ENCODE measurements around the gene PTPRR. TPM values are rescaled to one million over a fixed set of nuclear protein-coding genes. Genes with fewer than 3 reads are reported as not detected.
A peak's percentile ranks its signal among the peaks of the same experiment; 100 is the strongest.

PTPRR gene
- total RNA-seq, 2 donors from 2014 or later, result 0.37 to 0.51 TPM

- H3K27ac ChIP-seq, result no peak overlapping the region
Observed at GRCh38 chr12:70619471-70620152, 300.9 kb downstream of the PTPRR start.

GRCh38 chr12:70618371-70618770 is 302.2 kb downstream of the PTPRR start:
- no peak for DNase-seq (ENCODE audit: low spot score)
- no peak overlapping the region for H3K27ac ChIP-seq

More at GRCh38 chr12:70619471-70620152, 300.9 kb downstream of the PTPRR start:
- Histone ChIP-seq H3K27me3 (no peaks in the 10 kb centered on the region), H3K4me1 (no peaks in the 10 kb centered on the region), H3K36me3 (no peaks in the 10 kb centered on the region), H3K4me3 (no peak overlapping the region), H3K9me3 (no peaks in the 10 kb centered on the region)
- DNase-seq (ENCODE audit: low spot score), result no peak
- TF ChIP-seq CTCF (IDR thresholded peaks at IDR 0.05), result no peak

GRCh38 chr12:70617450-70617849 is 303.1 kb downstream of the PTPRR start:
- no peak overlapping the region for H3K27ac ChIP-seq
- H3K36me3 ChIP-seq, result no peaks in the 10 kb centered on the region
- H3K27me3 ChIP-seq, result no peaks in the 10 kb centered on the region
- DNase-seq (ENCODE audit: low spot score), result no peak
- no peak overlapping the region for H3K4me3 ChIP-seq
- no peak for TF ChIP-seq CTCF (IDR thresholded peaks at IDR 0.05)
- no peaks in the 10 kb centered on the region for H3K9me3 ChIP-seq
- no peaks in the 10 kb centered on the region for H3K4me1 ChIP-seq

More at GRCh38 chr12:70618371-70618770, 302.2 kb downstream of the PTPRR start:
- H3K9me3 ChIP-seq, result no peaks in the 10 kb centered on the region
- no peak overlapping the region for H3K4me3 ChIP-seq
- no peaks in the 10 kb centered on the region for H3K36me3 ChIP-seq
- TF ChIP-seq CTCF (IDR thresholded peaks at IDR 0.05), result no peak
- no peaks in the 10 kb centered on the region for H3K4me1 ChIP-seq
- H3K27me3 ChIP-seq, result no peaks in the 10 kb centered on the region

- no peak for TF ChIP-seq CTCF (IDR thresholded peaks at IDR 0.05)
- H3K4me3 ChIP-seq, result no peak overlapping the region
- DNase-seq (ENCODE audit: low spot score), result no peak
- H3K4me1 ChIP-seq, result no peaks in the 10 kb centered on the region
- H3K36me3 ChIP-seq, result no peaks in the 10 kb centered on the region
- H3K27me3 ChIP-seq, result no peaks in the 10 kb centered on the region
- no peaks in the 10 kb centered on the region for H3K9me3 ChIP-seq
- H3K27ac ChIP-seq, result no peak overlapping the region
Observed at GRCh38 chr12:70615174-70615866, 305.2 kb downstream of the PTPRR start.

- Histone ChIP-seq H3K9me3 (no peaks in the 10 kb centered on the region), H3K27me3 (no peaks in the 10 kb centered on the region), H3K27ac (peak overlapping the region; percentile 63), H3K36me3 (no peaks in the 10 kb centered on the region), H3K4me3 (peak overlapping the region; percentile 42 to 62), H3K4me1 (peaks cover 0 to 7% of the 10 kb centered on the region in 2 donors)
- no peak for TF ChIP-seq CTCF (IDR thresholded peaks at IDR 0.05)
- peak; percentile 74 for DNase-seq (ENCODE audit: low spot score)
Observed at GRCh38 chr12:70609739-70610491, 310.6 kb downstream of the PTPRR start.

All from right atrium auricular region (tissue), 2 donors.